Measurements from ENCODE around the gene HOXB9. TPM values are rescaled to one million over a fixed set of nuclear protein-coding genes. Genes with fewer than 3 reads are reported as not detected.

The HOXB9 gene
- total and polyA plus RNA-seq, 2 experiments from 2014 or later = 1.5 to 2.5 TPM

DNA sequence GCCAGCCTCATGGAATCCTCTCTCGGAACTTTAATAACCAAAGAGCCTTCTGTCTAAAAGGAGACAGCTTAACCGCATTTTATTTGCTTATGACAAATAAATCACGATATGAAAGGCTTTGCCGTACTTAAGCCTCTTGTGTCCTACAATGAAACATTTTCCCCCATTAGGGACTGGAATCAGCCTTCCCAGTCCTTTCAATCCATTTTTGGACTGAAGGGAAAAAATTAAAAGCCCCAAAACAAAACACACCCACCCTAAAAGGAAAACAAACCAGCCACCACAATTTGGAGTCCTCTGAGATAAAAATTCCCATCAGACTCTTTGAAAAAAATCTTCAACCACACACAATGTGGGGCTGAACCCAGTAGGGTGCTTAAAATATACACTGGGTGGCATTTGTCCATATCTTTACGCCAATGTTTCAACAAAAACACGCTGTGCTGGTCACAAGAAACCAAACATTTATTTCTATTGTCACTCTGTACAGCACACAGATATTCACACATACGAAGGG is 51.0 kb downstream of the HOXB9 start:
- Histone ChIP-seq H4K20me1 (ENCODE audit: insufficient read depth, poor library complexity, severe bottlenecking) (no peaks in the 10 kb centered on the region), H3K27ac (peak overlapping the region; percentile 68), H3K4me1 (ENCODE audit: insufficient read depth) (peaks cover 17% of the 10 kb centered on the region), H3K27me3 (peaks cover 92% of the 10 kb centered on the region), H3K9me3 (ENCODE audit: low read depth) (no peaks in the 10 kb centered on the region), H3K9me2 (replicated peaks; ENCODE audit: insufficient read depth) (no peaks in the 10 kb centered on the region), H2AFZ (no peak overlapping the region), H3K4me2 (peak overlapping the region; percentile 91), H3K79me2 (peaks cover 11% of the 10 kb centered on the region), H3K4me3 (no peak overlapping the region), H3K36me3 (replicated peaks; ENCODE audit: insufficient read depth, low read depth) (no peaks in the 10 kb centered on the region)
- TF ChIP-seq EZH2 (IDR thresholded peaks at IDR 0.05; ENCODE audit: borderline replicate concordance) = no peak
- no peak for DNase-seq (ENCODE audit: low spot score)
- WGBS (ENCODE audit: low lambda C conversion rate, missing lambda C conversion rate) = 28% methylated on average over 7 of the region's 7 CpGs

DNA sequence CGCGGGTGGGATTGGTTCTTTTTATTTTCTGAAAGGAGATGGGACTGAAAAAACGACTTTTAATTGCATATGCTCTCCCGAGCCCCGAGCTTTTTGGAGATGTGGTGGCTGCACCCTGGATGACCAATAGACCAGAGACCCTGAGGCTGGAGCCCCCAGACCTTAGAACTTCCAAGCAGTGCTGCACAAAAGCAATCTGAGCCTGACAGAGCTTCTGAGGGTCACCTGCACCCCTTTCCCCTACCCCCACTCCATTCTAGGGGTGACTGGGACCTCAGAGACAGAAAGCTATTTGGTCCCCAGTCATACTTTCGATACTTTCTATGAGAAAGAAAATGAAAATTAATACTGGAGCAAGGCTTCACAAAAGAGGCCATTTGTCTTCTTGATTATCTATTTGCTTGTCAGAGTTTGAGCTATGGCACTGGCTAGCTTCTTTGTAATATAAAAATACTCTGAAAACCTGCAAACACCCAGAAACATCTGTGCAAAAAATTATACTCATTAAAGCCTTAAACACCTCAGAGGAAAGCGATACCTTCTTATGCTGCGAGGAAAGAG is 51.6 kb downstream of the HOXB9 start:
- H3K9me3 ChIP-seq (ENCODE audit: low read depth) = no peaks in the 10 kb centered on the region
- H3K4me2 ChIP-seq = peak overlapping the region; percentile 91
- H3K36me3 ChIP-seq (replicated peaks; ENCODE audit: insufficient read depth, low read depth) = no peaks in the 10 kb centered on the region
- no peak for DNase-seq (ENCODE audit: low spot score)
- 33% methylated on average over 8 of the region's 8 CpGs for WGBS (ENCODE audit: low lambda C conversion rate, missing lambda C conversion rate)
- H3K4me3 ChIP-seq = no peak overlapping the region
- H4K20me1 ChIP-seq (ENCODE audit: insufficient read depth, poor library complexity, severe bottlenecking) = no peaks in the 10 kb centered on the region
- peaks cover 92% of the 10 kb centered on the region for H3K27me3 ChIP-seq
- peaks cover 13% of the 10 kb centered on the region for H3K79me2 ChIP-seq
- H3K4me1 ChIP-seq (ENCODE audit: insufficient read depth) = peaks cover 13% of the 10 kb centered on the region
- H3K9me2 ChIP-seq (replicated peaks; ENCODE audit: insufficient read depth) = no peaks in the 10 kb centered on the region
- no peak for TF ChIP-seq EZH2phosphoT487 (IDR thresholded peaks at IDR 0.05; ENCODE audit: low read depth, severe bottlenecking, unreplicated experiment)
- TF ChIP-seq EZH2 (IDR thresholded peaks at IDR 0.05; ENCODE audit: borderline replicate concordance) = no peak
- TF ChIP-seq, protein P1, sequence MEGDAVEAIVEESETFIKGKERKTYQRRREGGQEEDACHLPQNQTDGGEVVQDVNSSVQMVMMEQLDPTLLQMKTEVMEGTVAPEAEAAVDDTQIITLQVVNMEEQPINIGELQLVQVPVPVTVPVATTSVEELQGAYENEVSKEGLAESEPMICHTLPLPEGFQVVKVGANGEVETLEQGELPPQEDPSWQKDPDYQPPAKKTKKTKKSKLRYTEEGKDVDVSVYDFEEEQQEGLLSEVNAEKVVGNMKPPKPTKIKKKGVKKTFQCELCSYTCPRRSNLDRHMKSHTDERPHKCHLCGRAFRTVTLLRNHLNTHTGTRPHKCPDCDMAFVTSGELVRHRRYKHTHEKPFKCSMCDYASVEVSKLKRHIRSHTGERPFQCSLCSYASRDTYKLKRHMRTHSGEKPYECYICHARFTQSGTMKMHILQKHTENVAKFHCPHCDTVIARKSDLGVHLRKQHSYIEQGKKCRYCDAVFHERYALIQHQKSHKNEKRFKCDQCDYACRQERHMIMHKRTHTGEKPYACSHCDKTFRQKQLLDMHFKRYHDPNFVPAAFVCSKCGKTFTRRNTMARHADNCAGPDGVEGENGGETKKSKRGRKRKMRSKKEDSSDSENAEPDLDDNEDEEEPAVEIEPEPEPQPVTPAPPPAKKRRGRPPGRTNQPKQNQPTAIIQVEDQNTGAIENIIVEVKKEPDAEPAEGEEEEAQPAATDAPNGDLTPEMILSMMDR (IDR thresholded peaks at IDR 0.05; ENCODE audit: poor library complexity) = no peak
- peak overlapping the region; percentile 68 for H3K27ac ChIP-seq
- H2AFZ ChIP-seq = no peak overlapping the region

- Histone ChIP-seq H3K36me3 (replicated peaks; ENCODE audit: insufficient read depth, low read depth) (no peaks in the 10 kb centered on the region), H3K9me2 (replicated peaks; ENCODE audit: insufficient read depth) (no peaks in the 10 kb centered on the region), H4K20me1 (ENCODE audit: insufficient read depth, poor library complexity, severe bottlenecking) (no peaks in the 10 kb centered on the region), H3K4me1 (ENCODE audit: insufficient read depth) (peaks cover 14% of the 10 kb centered on the region), H3K4me3 (no peak overlapping the region), H3K9me3 (ENCODE audit: low read depth) (no peaks in the 10 kb centered on the region), H3K27me3 (peaks cover 100% of the 10 kb centered on the region), H3K79me2 (peaks cover 20% of the 10 kb centered on the region), H3K4me2 (peak overlapping the region; percentile 91), H3K27ac (peak overlapping the region; percentile 72), H2AFZ (no peak overlapping the region)
- 41% methylated on average over 1 of the region's 1 CpG for WGBS (ENCODE audit: low lambda C conversion rate, missing lambda C conversion rate)
- TF ChIP-seq EZH2phosphoT487 (IDR thresholded peaks at IDR 0.05; ENCODE audit: low read depth, severe bottlenecking, unreplicated experiment) (no peak), EZH2 (IDR thresholded peaks at IDR 0.05; ENCODE audit: borderline replicate concordance) (no peak)
- TF ChIP-seq, protein P1 (IDR thresholded peaks at IDR 0.05; ENCODE audit: poor library complexity) = no peak
- DNase-seq (ENCODE audit: low spot score) = no peak
Observed at GRCh38 chr17:48571826-48572417, 54.2 kb downstream of the HOXB9 start.

MicroRNAs within 50 kb of the gene (microRNA counts, 767-probe panel; counts per million panel counts)
- microRNA hsa-miR-10a-5p = 6,968 counts per million, percentile 36 among the panel's probes with 10 or more counts

Small RNAs within 50 kb of the gene (microRNA-seq; reads per million reads assigned to microRNA genes)
- gene MIR196A1 = 4.5 reads per million, percentile 5 among the genes with 10 or more reads in this experiment

Small RNAs within 50 kb of the gene (small RNA-seq; reads per million reads assigned to genes)
- gene MIR196A1 = 0.22 reads per million

Other genes starting within 250 kb of the HOXB9 start
- gene SKAP1, start 196.1 kb downstream of the HOXB9 start, total RNA-seq = 1.8 and 3.0 TPM in 2 replicates
- gene SKAP1, start 196.1 kb downstream of the HOXB9 start, polyA plus RNA-seq = 1.4 and 4.1 TPM in 2 replicates
- not detected in 2 replicates for gene HOXB1, start 95.3 kb downstream of the HOXB9 start, total RNA-seq
- gene HOXB1, start 95.3 kb downstream of the HOXB9 start, polyA plus RNA-seq = not detected in 2 replicates
- 5.6 and 6.7 TPM in 2 replicates for gene HOXB2, start 81.2 kb downstream of the HOXB9 start, total RNA-seq
- 20.7 and 29.9 TPM in 2 replicates for gene HOXB2, start 81.2 kb downstream of the HOXB9 start, polyA plus RNA-seq
- gene HOXB4, start 48.0 kb downstream of the HOXB9 start, total RNA-seq = 1.4 and 2.2 TPM in 2 replicates
- gene HOXB4, start 48.0 kb downstream of the HOXB9 start, polyA plus RNA-seq = 1.8 and 2.0 TPM in 2 replicates
- gene HOXB3, start 36.1 kb downstream of the HOXB9 start, total RNA-seq = 1.8 and 5.9 TPM in 2 replicates
- gene HOXB3, start 36.1 kb downstream of the HOXB9 start, polyA plus RNA-seq = 1.8 and 4.0 TPM in 2 replicates
- gene HOXB5, start 32.6 kb downstream of the HOXB9 start, total RNA-seq = 0.27 and 0.36 TPM in 2 replicates
- gene HOXB5, start 32.6 kb downstream of the HOXB9 start, polyA plus RNA-seq = 3.3 and 4.4 TPM in 2 replicates
- gene HOXB6, start 21.4 kb downstream of the HOXB9 start, total RNA-seq = 4.1 and 4.8 TPM in 2 replicates
- gene HOXB6, start 21.4 kb downstream of the HOXB9 start, polyA plus RNA-seq = 7.7 and 12.9 TPM in 2 replicates
- gene HOXB7, start 15.3 kb downstream of the HOXB9 start, total RNA-seq = 4.1 and 6.7 TPM in 2 replicates
- 13.7 and 15.9 TPM in 2 replicates for gene HOXB7, start 15.3 kb downstream of the HOXB9 start, polyA plus RNA-seq
- gene HOXB8, start 11.1 kb downstream of the HOXB9 start, total RNA-seq = 0.57 and 1.6 TPM in 2 replicates
- 0.31 and 1.3 TPM in 2 replicates for gene HOXB8, start 11.1 kb downstream of the HOXB9 start, polyA plus RNA-seq
- not detected in 2 replicates for gene PRAC1, start 96.2 kb upstream of the HOXB9 start, total RNA-seq
- not detected in 2 replicates for gene PRAC1, start 96.2 kb upstream of the HOXB9 start, polyA plus RNA-seq
- gene PRAC2, start 96.8 kb upstream of the HOXB9 start, total RNA-seq = not detected in 2 replicates
- 1.5 TPM in 1 of 2 replicates, not detected in the other for gene PRAC2, start 96.8 kb upstream of the HOXB9 start, polyA plus RNA-seq
- gene HOXB13, start 102.4 kb upstream of the HOXB9 start, total RNA-seq = 0.13 and 0.20 TPM in 2 replicates
- gene HOXB13, start 102.4 kb upstream of the HOXB9 start, polyA plus RNA-seq = 0.28 and 0.40 TPM in 2 replicates
- 0.28 and 0.30 TPM in 2 replicates for gene TTLL6, start 190.9 kb upstream of the HOXB9 start, total RNA-seq
- not detected in 2 replicates for gene TTLL6, start 190.9 kb upstream of the HOXB9 start, polyA plus RNA-seq
- 68.8 and 76.3 TPM in 2 replicates for gene CALCOCO2, start 204.7 kb upstream of the HOXB9 start, total RNA-seq
- gene CALCOCO2, start 204.7 kb upstream of the HOXB9 start, polyA plus RNA-seq = 63.4 and 79.2 TPM in 2 replicates

All from hepatocyte (in vitro differentiated cells).